ENCODE measurements around the gene NBPF6.

- TF ChIP-seq CTCF (IDR thresholded peaks at IDR 0.05) (no peak), POLR2A (IDR thresholded peaks at IDR 0.05) (no peak), POLR2AphosphoS5 (IDR thresholded peaks at IDR 0.05) (no peak), EP300 (IDR thresholded peaks at IDR 0.05) (no peak)
Measured at GRCh38 chr1:108511764-108512163, 61.6 kb downstream of the NBPF6 start.

Measured in sigmoid colon (tissue), 4 donors.